SK-N-SH treated with all-trans-retinoic acid at 6 μM for 48 hours (cell line): ENCODE results near the gene KCNN4.

Source experiments
- ATAC-seq: fragments of 200-7000 bp; cut with Tn5 transposase; 3 replicates; pipeline ENCODE4 v1.9.1; 2020; ENCODE audit warnings: mild to moderate bottlenecking, moderate library complexity
- ARNTL ChIP-seq: fragments of 450-650 bp; formaldehyde crosslinking; IDR thresholded peaks from 2 replicates; pipeline ENCODE4 v1.5.0; 2020; ENCODE audit warnings: low read depth, mild to moderate bottlenecking, moderate library complexity, borderline replicate concordance
- BACH2 ChIP-seq: fragments of 250-450 bp; sonication (Bioruptor Pico); IDR thresholded peaks from 2 replicates; pipeline ENCODE4 v1.9.0; 2021; ENCODE audit warnings: mild to moderate bottlenecking, borderline replicate concordance
- CSDC2 ChIP-seq: fragments of 250-450 bp; sonication (Bioruptor Pico); IDR thresholded peaks from 2 replicates; pipeline ENCODE4 v1.5.0; 2020; ENCODE audit warnings: mild to moderate bottlenecking, moderate library complexity
- ESRRG ChIP-seq: fragments of 250-450 bp; sonication (Bioruptor Pico); IDR thresholded peaks from 2 replicates; pipeline ENCODE4 v1.6.1; 2021; ENCODE audit warnings: mild to moderate bottlenecking
- GLIS3 ChIP-seq: fragments of 250-450 bp; sonication (Bioruptor Pico); IDR thresholded peaks from 2 replicates; pipeline ENCODE4 v1.5.0; 2020; ENCODE audit warnings: mild to moderate bottlenecking, moderate library complexity
- ISL1 ChIP-seq: fragments of 250-450 bp; sonication (Bioruptor Pico); IDR thresholded peaks from 2 replicates; pipeline ENCODE4 v2.1.2; 2022; ENCODE audit warnings: mild to moderate bottlenecking, moderate library complexity
- OSR1 ChIP-seq: fragments of 250-450 bp; sonication (Bioruptor Pico); IDR thresholded peaks from 2 replicates; pipeline ENCODE4 v1.8.0; 2022; ENCODE audit warnings: moderate library complexity, mild to moderate bottlenecking, inconsistent platforms
- PPARA ChIP-seq: fragments of 250-450 bp; sonication (Bioruptor Pico); IDR thresholded peaks from 2 replicates; pipeline ENCODE4 v1.5.0; 2020; ENCODE audit warnings: mild to moderate bottlenecking, borderline replicate concordance
- RARB ChIP-seq: fragments of 250-450 bp; sonication (Bioruptor Pico); IDR thresholded peaks from 2 replicates; pipeline ENCODE4 v1.8.0; 2021; ENCODE audit warnings: mild to moderate bottlenecking, moderate library complexity
- SNAI2 ChIP-seq: fragments of 250-450 bp; sonication (Bioruptor Pico); IDR thresholded peaks from 2 replicates; pipeline ENCODE4 v1.5.0; 2020; ENCODE audit warnings: mild to moderate bottlenecking, moderate library complexity
- TCF4 ChIP-seq: fragments of 250-450 bp; sonication (Bioruptor Pico); IDR thresholded peaks from 2 replicates; pipeline ENCODE4 v1.8.0; 2021; ENCODE audit warnings: mild to moderate bottlenecking, moderate library complexity, borderline replicate concordance
- TOX ChIP-seq: fragments of 250-450 bp; sonication (Bioruptor Pico); IDR thresholded peaks from 2 replicates; pipeline ENCODE4 v1.8.0; 2021; ENCODE audit warnings: mild to moderate bottlenecking, moderate library complexity, borderline replicate concordance
- TSHZ2 ChIP-seq: fragments of 250-450 bp; sonication (Bioruptor Pico); IDR thresholded peaks from 2 replicates; pipeline ENCODE4 v1.5.0; 2020; ENCODE audit warnings: mild to moderate bottlenecking, moderate library complexity
- ZC3H10 ChIP-seq: fragments of 250-450 bp; sonication (Bioruptor Pico); IDR thresholded peaks from 2 replicates; pipeline ENCODE4 v1.5.1; 2021; ENCODE audit warnings: mild to moderate bottlenecking, moderate library complexity
- ZFP3 ChIP-seq: fragments of 250-450 bp; sonication (Bioruptor Pico); IDR thresholded peaks from 2 replicates; pipeline ENCODE4 v1.5.0; 2020; ENCODE audit warnings: mild to moderate bottlenecking, moderate library complexity
- ZFP30 ChIP-seq: fragments of 450-650 bp; formaldehyde crosslinking; IDR thresholded peaks from 2 replicates; pipeline ENCODE4 v1.5.0; 2022; ENCODE audit warnings: mild to moderate bottlenecking, moderate library complexity
- ZNF565 ChIP-seq: fragments of 450-650 bp; formaldehyde crosslinking; conservative IDR thresholded peaks from 2 replicates; pipeline ENCODE4 v1.5.0; 2020; ENCODE audit warnings: low read depth, mild to moderate bottlenecking, moderate library complexity
- ZNF70 ChIP-seq: fragments of 450-650 bp; formaldehyde crosslinking; IDR thresholded peaks from 2 replicates; pipeline ENCODE4 v1.5.0; 2020; ENCODE audit warnings: mild to moderate bottlenecking, moderate library complexity
- ZNF8 ChIP-seq: fragments of 450-650 bp; formaldehyde crosslinking; IDR thresholded peaks from 2 replicates; pipeline ENCODE4 v1.5.0; 2020; ENCODE audit warnings: mild to moderate bottlenecking, moderate library complexity
- TF ChIP-seq, protein P1 (sequence below): fragments of 250-450 bp; sonication (Bioruptor Pico); IDR thresholded peaks from 2 replicates; pipeline ENCODE4 v1.8.0; 2020; ENCODE audit warnings: mild to moderate bottlenecking, moderate library complexity, borderline replicate concordance
- TF ChIP-seq, protein P2 (sequence below): fragments of 250-450 bp; sonication (Bioruptor Pico); IDR thresholded peaks from 2 replicates; pipeline ENCODE4 v1.5.1; 2021; ENCODE audit warnings: mild to moderate bottlenecking, moderate library complexity
- TF ChIP-seq, protein P3 (sequence below): fragments of 250-450 bp; sonication (Bioruptor Pico); IDR thresholded peaks from 2 replicates; pipeline ENCODE4 v1.8.0; 2021; ENCODE audit warnings: low read depth, mild to moderate bottlenecking, moderate library complexity, borderline replicate concordance

The KCNN4 gene

DNA sequence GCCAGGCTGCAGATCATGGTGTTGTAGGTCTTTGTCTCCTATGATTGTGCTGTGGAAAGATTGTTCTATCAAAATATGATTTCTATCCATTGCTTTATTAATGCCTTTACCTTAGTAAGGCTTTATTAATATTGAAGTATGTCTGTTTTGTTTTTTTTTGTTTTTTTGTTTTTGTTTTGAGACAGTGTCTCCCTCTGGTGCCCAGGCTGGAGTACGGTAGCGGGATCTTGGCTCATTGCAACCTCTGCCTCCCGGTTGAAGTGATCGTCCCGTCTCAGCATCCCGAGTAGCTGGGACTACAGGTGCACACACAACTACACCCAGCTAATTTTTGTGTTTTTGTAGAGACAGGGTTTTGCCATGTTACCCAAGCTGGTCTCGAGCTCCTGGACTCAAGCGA, 57.2 kb downstream of the KCNN4 start:
- ATAC-seq = peak; percentile 37; the same call in 2 of the 3 replicates
- no peak for TF ChIP-seq ARNTL (CRISPR knock-in tag)
- TF ChIP-seq BACH2 (CRISPR knock-in tag) = no peak
- no peak for TF ChIP-seq PPARA (CRISPR knock-in tag)
- TF ChIP-seq ZFP30 = no peak
- no peak for TF ChIP-seq GLIS3 (CRISPR knock-in tag)
- no peak for TF ChIP-seq ISL1 (CRISPR knock-in tag)
- no peak for TF ChIP-seq RARB (CRISPR knock-in tag)
- TF ChIP-seq ZNF565 (CRISPR knock-in tag) = no peak
- no peak for TF ChIP-seq TSHZ2 (CRISPR knock-in tag)
- TF ChIP-seq, protein P1, sequence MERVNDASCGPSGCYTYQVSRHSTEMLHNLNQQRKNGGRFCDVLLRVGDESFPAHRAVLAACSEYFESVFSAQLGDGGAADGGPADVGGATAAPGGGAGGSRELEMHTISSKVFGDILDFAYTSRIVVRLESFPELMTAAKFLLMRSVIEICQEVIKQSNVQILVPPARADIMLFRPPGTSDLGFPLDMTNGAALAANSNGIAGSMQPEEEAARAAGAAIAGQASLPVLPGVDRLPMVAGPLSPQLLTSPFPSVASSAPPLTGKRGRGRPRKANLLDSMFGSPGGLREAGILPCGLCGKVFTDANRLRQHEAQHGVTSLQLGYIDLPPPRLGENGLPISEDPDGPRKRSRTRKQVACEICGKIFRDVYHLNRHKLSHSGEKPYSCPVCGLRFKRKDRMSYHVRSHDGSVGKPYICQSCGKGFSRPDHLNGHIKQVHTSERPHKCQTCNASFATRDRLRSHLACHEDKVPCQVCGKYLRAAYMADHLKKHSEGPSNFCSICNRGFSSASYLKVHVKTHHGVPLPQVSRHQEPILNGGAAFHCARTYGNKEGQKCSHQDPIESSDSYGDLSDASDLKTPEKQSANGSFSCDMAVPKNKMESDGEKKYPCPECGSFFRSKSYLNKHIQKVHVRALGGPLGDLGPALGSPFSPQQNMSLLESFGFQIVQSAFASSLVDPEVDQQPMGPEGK = no peak
- no peak for TF ChIP-seq ZNF70 (CRISPR knock-in tag)
- no peak for TF ChIP-seq SNAI2 (CRISPR knock-in tag)
- no peak for TF ChIP-seq ZNF8 (CRISPR knock-in tag)
- TF ChIP-seq CSDC2 (CRISPR knock-in tag) = no peak
- TF ChIP-seq, protein P2, sequence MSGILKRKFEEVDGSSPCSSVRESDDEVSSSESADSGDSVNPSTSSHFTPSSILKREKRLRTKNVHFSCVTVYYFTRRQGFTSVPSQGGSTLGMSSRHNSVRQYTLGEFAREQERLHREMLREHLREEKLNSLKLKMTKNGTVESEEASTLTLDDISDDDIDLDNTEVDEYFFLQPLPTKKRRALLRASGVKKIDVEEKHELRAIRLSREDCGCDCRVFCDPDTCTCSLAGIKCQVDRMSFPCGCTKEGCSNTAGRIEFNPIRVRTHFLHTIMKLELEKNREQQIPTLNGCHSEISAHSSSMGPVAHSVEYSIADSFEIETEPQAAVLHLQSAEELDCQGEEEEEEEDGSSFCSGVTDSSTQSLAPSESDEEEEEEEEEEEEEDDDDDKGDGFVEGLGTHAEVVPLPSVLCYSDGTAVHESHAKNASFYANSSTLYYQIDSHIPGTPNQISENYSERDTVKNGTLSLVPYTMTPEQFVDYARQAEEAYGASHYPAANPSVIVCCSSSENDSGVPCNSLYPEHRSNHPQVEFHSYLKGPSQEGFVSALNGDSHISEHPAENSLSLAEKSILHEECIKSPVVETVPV (CRISPR knock-in tag) = no peak
- no peak for TF ChIP-seq TOX
- TF ChIP-seq, all 23 proteins: peak for 0

GRCh38 chr19:43721469-43722048, 59.2 kb downstream of the KCNN4 start:
- ATAC-seq = no peak
- TF ChIP-seq ZFP30 (no peak), ZNF8 (CRISPR knock-in tag) (no peak), ZNF565 (CRISPR knock-in tag) (no peak), TSHZ2 (CRISPR knock-in tag) (no peak), ARNTL (CRISPR knock-in tag) (no peak), TCF4 (CRISPR knock-in tag) (no peak), ZC3H10 (CRISPR knock-in tag) (no peak)
- TF ChIP-seq, protein P3, sequence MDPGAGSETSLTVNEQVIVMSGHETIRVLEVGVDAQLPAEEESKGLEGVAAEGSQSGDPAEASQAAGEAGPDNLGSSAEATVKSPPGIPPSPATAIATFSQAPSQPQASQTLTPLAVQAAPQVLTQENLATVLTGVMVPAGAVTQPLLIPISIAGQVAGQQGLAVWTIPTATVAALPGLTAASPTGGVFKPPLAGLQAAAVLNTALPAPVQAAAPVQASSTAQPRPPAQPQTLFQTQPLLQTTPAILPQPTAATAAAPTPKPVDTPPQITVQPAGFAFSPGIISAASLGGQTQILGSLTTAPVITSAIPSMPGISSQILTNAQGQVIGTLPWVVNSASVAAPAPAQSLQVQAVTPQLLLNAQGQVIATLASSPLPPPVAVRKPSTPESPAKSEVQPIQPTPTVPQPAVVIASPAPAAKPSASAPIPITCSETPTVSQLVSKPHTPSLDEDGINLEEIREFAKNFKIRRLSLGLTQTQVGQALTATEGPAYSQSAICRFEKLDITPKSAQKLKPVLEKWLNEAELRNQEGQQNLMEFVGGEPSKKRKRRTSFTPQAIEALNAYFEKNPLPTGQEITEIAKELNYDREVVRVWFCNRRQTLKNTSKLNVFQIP (CRISPR knock-in tag) = no peak

- no peak for ATAC-seq
- TF ChIP-seq ESRRG (CRISPR knock-in tag) (no peak), ZNF565 (CRISPR knock-in tag) (no peak), OSR1 (CRISPR knock-in tag) (no peak), ISL1 (CRISPR knock-in tag) (no peak), RARB (CRISPR knock-in tag) (no peak), ZFP30 (no peak), ARNTL (CRISPR knock-in tag) (no peak), ZNF70 (CRISPR knock-in tag) (no peak), ZNF8 (CRISPR knock-in tag) (no peak), ZFP3 (CRISPR knock-in tag) (no peak)
- TF ChIP-seq, protein P2 (CRISPR knock-in tag) = no peak
Observed at GRCh38 chr19:43720936-43721335, 59.8 kb downstream of the KCNN4 start.
